Liver (tissue), 3 donors: ENCODE data around the gene CATSPERE.
"Not testable (repeated sequence)": the region's sequence is repeated elsewhere in the genome, so short reads cannot be mapped to it uniquely, and the experiment has no call there.

ENCODE experiments used
- CTCF ChIP-seq: fragments of 150-350 bp; IDR thresholded peaks from 2 replicates; pipeline ENCODE4 v1.5.1; 2017; ENCODE audit warnings: improper control_type of control experiment, low read depth, low read length; ENCODE audit not compliant: missing input control
- SP1 ChIP-seq: IDR thresholded peaks from 2 replicates; pipeline ENCODE4 v1.6.1; 2018; ENCODE audit warnings: antibody characterized with exemption, mild to moderate bottlenecking
- donor health status: healthy.
- donor health status: healthy.

GRCh38 chr1:244562877-244563276, 101.8 kb downstream of the CATSPERE start:
- TF ChIP-seq SP1, CTCF: not testable (repeated sequence)
